Panc1 (cell line): ENCODE data around the gene RNF167.

Experiments used
- TF ChIP-seq, protein P1 (sequence below), 2 experiments: IDR thresholded peaks; 2 replicates each; pipeline ENCODE4 v1.6.1; 2011 to 2012; ENCODE audit warnings: low read depth in 2 of 2, control low read depth in 1 of 2, low read length in 1 of 2, mild to moderate bottlenecking in 1 of 2, moderate library complexity in 1 of 2; ENCODE audit not compliant: insufficient read depth in 1 of 2
- TF ChIP-seq, protein P2 (sequence below): fragments of 450-650 bp; IDR thresholded peaks from 2 replicates; pipeline ENCODE4 v1.5.1; 2017; ENCODE audit warnings: mild to moderate bottlenecking

DNA sequence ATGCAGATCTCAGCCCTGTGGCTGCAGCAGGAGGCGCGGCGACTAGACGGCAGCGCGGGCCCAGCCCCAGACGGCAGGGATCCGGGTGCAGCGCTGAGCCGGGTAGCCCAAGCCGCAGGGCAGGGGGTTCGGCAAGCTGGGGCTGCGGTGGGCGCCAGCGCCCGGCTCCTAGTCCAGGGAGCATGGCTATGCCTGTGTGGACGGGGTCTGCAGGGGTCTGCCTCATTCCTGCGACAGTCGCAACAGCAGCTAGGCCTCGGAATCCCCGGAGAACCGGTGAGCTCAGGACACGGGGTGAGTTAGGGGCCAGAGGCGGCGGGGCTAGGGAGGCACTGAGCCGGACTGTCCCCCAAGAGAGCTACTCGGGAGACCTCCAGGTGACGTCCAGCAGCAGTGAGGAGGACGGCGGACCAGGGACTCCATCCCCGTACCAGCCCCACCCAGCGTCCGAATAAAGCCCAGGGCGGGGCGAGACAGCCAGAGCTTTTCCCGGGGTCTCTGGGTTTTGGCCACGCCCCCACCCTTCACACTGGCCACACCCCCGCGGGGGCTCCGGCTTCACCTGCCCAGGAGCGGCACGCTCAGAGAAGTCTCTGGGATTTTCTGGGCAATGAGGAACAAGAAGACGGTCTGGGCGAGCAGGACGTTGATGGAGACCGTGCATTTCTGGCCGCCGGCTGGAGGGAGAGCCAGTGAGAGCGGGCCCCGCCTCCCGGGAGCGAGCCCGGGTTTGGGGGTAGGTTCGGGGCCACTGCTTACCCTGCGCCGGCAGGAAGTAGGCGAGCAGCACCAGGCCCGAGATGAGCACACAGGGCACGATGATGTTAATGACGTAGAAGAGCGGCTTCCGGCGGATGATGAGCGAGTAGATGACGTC, 39.6 kb upstream of the RNF167 start:
- TF ChIP-seq, protein P1, sequence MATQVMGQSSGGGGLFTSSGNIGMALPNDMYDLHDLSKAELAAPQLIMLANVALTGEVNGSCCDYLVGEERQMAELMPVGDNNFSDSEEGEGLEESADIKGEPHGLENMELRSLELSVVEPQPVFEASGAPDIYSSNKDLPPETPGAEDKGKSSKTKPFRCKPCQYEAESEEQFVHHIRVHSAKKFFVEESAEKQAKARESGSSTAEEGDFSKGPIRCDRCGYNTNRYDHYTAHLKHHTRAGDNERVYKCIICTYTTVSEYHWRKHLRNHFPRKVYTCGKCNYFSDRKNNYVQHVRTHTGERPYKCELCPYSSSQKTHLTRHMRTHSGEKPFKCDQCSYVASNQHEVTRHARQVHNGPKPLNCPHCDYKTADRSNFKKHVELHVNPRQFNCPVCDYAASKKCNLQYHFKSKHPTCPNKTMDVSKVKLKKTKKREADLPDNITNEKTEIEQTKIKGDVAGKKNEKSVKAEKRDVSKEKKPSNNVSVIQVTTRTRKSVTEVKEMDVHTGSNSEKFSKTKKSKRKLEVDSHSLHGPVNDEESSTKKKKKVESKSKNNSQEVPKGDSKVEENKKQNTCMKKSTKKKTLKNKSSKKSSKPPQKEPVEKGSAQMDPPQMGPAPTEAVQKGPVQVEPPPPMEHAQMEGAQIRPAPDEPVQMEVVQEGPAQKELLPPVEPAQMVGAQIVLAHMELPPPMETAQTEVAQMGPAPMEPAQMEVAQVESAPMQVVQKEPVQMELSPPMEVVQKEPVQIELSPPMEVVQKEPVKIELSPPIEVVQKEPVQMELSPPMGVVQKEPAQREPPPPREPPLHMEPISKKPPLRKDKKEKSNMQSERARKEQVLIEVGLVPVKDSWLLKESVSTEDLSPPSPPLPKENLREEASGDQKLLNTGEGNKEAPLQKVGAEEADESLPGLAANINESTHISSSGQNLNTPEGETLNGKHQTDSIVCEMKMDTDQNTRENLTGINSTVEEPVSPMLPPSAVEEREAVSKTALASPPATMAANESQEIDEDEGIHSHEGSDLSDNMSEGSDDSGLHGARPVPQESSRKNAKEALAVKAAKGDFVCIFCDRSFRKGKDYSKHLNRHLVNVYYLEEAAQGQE (IDR thresholded peaks at IDR 0.05; ENCODE audit: insufficient read depth in 1 of 2, low read depth in 2 of 2, low read length in 1 of 2) = no peak
- TF ChIP-seq, protein P2, sequence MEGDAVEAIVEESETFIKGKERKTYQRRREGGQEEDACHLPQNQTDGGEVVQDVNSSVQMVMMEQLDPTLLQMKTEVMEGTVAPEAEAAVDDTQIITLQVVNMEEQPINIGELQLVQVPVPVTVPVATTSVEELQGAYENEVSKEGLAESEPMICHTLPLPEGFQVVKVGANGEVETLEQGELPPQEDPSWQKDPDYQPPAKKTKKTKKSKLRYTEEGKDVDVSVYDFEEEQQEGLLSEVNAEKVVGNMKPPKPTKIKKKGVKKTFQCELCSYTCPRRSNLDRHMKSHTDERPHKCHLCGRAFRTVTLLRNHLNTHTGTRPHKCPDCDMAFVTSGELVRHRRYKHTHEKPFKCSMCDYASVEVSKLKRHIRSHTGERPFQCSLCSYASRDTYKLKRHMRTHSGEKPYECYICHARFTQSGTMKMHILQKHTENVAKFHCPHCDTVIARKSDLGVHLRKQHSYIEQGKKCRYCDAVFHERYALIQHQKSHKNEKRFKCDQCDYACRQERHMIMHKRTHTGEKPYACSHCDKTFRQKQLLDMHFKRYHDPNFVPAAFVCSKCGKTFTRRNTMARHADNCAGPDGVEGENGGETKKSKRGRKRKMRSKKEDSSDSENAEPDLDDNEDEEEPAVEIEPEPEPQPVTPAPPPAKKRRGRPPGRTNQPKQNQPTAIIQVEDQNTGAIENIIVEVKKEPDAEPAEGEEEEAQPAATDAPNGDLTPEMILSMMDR = no peak
